Transverse colon (tissue), 4 donors: ENCODE results near the gene FGGY. TPM values are rescaled to one million over a fixed set of nuclear protein-coding genes. Genes with fewer than 3 reads are reported as not detected.

ENCODE experiments used
- DNase-seq: peaks from one replicate; pipeline ENCODE4 v3.0.0-alpha.2; 2019
- H3K27ac ChIP-seq, 4 donors: fragments of 200-600 bp; sonication (generic); 2 replicates each; pipeline ENCODE4 v1.5.1; 2016 to 2018; ENCODE audit warnings: inconsistent platforms in 4 of 4
- H3K27me3 ChIP-seq: fragments of 200-600 bp; sonication (generic); 2 replicates; pipeline ENCODE4 v1.5.1; 2017; ENCODE audit warnings: inconsistent platforms
- H3K36me3 ChIP-seq, 4 donors: fragments of 200-600 bp; sonication (generic); 2 replicates each; pipeline ENCODE4 v1.5.1; 2017 to 2019; ENCODE audit warnings: inconsistent platforms in 4 of 4
- H3K4me1 ChIP-seq, 4 donors: fragments of 200-600 bp; sonication (generic); 2 replicates each; pipeline ENCODE4 v1.5.1; 2017 to 2020; ENCODE audit warnings: inconsistent platforms in 4 of 4
- H3K4me3 ChIP-seq, 4 donors: fragments of 200-600 bp; sonication (generic); 1 replicate in 1 of 4; 2 replicates in 3 of 4; pipeline versions ENCODE4 v1.5.1 to v1.6.1; 2017 to 2019; ENCODE audit warnings: inconsistent platforms in 4 of 4
- H3K9me3 ChIP-seq, 2 donors: fragments of 200-600 bp; sonication (generic); 2 replicates each; pipeline ENCODE4 v1.5.1; 2017 to 2019; ENCODE audit warnings: inconsistent platforms in 2 of 2
- CTCF ChIP-seq, 5 experiments: fragments of 200-600 bp in 3 of 5; fragments of 450-650 bp in 2 of 5; sonication (generic) in 3 of 5; IDR thresholded peaks; 1 replicate in 2 of 5; 2 replicates in 3 of 5; pipeline ENCODE4 v1.5.1; 2016 to 2017; ENCODE audit warnings: antibody characterized with exemption in 5 of 5, inconsistent platforms in 3 of 5, mild to moderate bottlenecking in 2 of 5, moderate library complexity in 1 of 5
- EP300 ChIP-seq: sonication (generic); formaldehyde crosslinking; IDR thresholded peaks from one replicate; pipeline ENCODE4 v1.6.1; 2017; ENCODE audit warnings: antibody characterized with exemption, low read depth
- POLR2A ChIP-seq: fragments of 450-650 bp; IDR thresholded peaks from one replicate; pipeline ENCODE4 v1.6.1; 2016; ENCODE audit warnings: antibody characterized with exemption, mild to moderate bottlenecking, moderate library complexity
- POLR2AphosphoS5 ChIP-seq, 3 donors: sonication (generic); formaldehyde crosslinking; IDR thresholded peaks; one replicate each; pipeline ENCODE4 v1.6.1; 2016; ENCODE audit warnings: antibody characterized with exemption in 3 of 3
- WGBS, 2 donors: methylation state at CpG; one replicate each; pipeline ENCODE4 v1.1.5; 2018; ENCODE audit warnings: low coverage in 1 of 2; 5-methylcytosine and 5-hydroxymethylcytosine counted together
- in situ Hi-C, 4 donors: fragments of 200-750 bp; cut with MboI; loops; one replicate each; pipeline versions ENCODE4 v1.15.0 to v1.15.1; 2017; ENCODE audit warnings: low sequenced_read_pairs in 3 of 4, low pct_ligation_motif_present in 1 of 4, low pct_unique_long_range_greater_than_20kb in 1 of 4
- intact Hi-C: fragments of 100-400 bp; cut with DNase I; formaldehyde crosslinking; loops from one replicate; pipeline ENCODE4 v1.15.1; 2023; ENCODE audit warnings: low total_unique reads
- total RNA-seq, 4 donors: library from RNA; depleted of rRNA; stranded (reverse); fragments of >200 nt; gene quantifications; one replicate each; pipeline ENCODE4 v1.1.0, GENCODE V29; 2016

Gene FGGY
- total RNA-seq, 4 donors from 2014 or later = 18.2 to 97.7 (median 27.1) TPM

DNA sequence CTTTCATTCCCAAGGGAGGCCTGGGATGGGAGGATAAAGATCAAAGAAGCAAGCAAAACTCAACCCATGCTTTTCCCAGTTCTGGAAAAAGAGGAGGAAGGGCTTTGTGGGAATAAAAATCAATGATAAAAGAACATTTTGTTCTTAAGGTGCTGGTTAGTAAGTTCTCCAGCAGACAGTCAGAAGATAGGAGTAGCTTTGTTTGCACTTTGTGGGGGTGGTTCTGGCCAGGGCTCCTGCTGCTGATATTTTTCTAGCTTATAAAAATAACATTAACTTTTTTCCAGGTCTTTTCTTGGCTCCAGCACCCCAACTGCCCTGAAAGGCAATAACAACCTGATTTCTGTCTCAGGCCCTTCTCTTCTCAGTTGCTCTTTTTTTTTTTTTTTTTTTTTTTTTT lies 220.0 kb downstream of the FGGY start:
- H3K36me3 ChIP-seq = no peaks in the 10 kb centered on the region
- H3K27ac ChIP-seq = peak overlapping the region in 2 of 4 donors; percentile 13 to 32
- H3K4me1 ChIP-seq = peaks cover 4 to 16% (median 12%) of the 10 kb centered on the region in 4 donors
- DNase-seq = no peak
- intact Hi-C loops (no loop called here), in situ Hi-C loops (no loop called here)
- no peaks in the 10 kb centered on the region for H3K27me3 ChIP-seq
- no peak overlapping the region for H3K4me3 ChIP-seq
- no peak for TF ChIP-seq CTCF (IDR thresholded peaks at IDR 0.05)
- TF ChIP-seq POLR2A = no peak
- no peak for TF ChIP-seq EP300
- TF ChIP-seq POLR2AphosphoS5 (IDR thresholded peaks at IDR 0.05) = no peak
- no peaks in the 10 kb centered on the region for H3K9me3 ChIP-seq

- Histone ChIP-seq H3K4me1 (peaks cover 4 to 15% (median 12%) of the 10 kb centered on the region in 4 donors), H3K4me3 (no peak overlapping the region), H3K9me3 (no peaks in the 10 kb centered on the region), H3K36me3 (no peaks in the 10 kb centered on the region), H3K27ac (no peak overlapping the region), H3K27me3 (no peaks in the 10 kb centered on the region)
- no peak for DNase-seq
- intact Hi-C loops (no loop called here), in situ Hi-C loops (no loop called here)
- TF ChIP-seq POLR2A (no peak), EP300 (no peak), POLR2AphosphoS5 (IDR thresholded peaks at IDR 0.05) (no peak), CTCF (IDR thresholded peaks at IDR 0.05) (no peak)
- WGBS, 2 donors = 75 to 85% methylated on average over 3 of the region's 3 CpGs
Observed at GRCh38 chr1:59520194-59520593, 223.3 kb downstream of the FGGY start.

DNA sequence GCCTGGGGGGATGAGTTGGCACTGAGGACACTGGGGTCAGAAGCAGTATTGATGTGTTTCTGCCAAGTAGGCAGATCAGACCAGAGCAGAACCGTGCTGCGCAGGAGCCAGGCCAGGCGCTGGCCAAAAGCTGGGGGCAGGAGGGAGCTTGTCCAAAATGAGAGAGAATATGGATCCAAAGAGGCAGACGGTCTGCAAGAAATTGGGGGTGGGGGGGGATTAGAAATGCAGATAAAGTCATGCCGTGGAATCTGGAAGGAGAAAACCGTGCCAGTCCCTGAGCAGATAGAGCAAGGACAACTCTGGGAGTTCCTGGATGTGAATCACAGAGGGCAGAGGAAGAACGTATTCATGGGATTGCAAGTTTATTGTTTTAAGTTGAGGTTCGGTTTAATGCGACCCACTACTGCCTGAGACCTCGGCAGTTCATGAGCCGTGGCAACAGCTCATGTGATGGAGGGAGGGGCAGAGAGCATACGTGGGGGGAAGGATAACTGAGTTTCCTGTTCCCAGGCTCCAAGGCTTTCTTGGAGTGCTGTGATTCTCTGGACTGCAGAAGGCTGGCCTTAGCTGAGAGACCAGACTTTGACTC lies 224.0 kb downstream of the FGGY start:
- peak overlapping the region; percentile 46 to 58 (median 46) for H3K27ac ChIP-seq
- WGBS, 2 donors = 79 to 85% methylated on average over 6 to 12 of the region's 12 CpGs
- intact Hi-C loops (no loop called here), in situ Hi-C loops (no loop called here)
- no peak overlapping the region for H3K4me3 ChIP-seq
- no peaks in the 10 kb centered on the region for H3K9me3 ChIP-seq
- H3K4me1 ChIP-seq = peaks cover 4 to 15% (median 12%) of the 10 kb centered on the region in 4 donors
- H3K27me3 ChIP-seq = no peaks in the 10 kb centered on the region
- H3K36me3 ChIP-seq = no peaks in the 10 kb centered on the region
- DNase-seq = no peak
- TF ChIP-seq CTCF (IDR thresholded peaks at IDR 0.05) (no peak), POLR2AphosphoS5 (IDR thresholded peaks at IDR 0.05) (no peak), EP300 (no peak), POLR2A (no peak)

- intact Hi-C loops = no loop called here
- Histone ChIP-seq H3K27me3 (no peaks in the 10 kb centered on the region), H3K4me1 (peaks cover 4 to 15% (median 12%) of the 10 kb centered on the region in 4 donors), H3K4me3 (no peak overlapping the region), H3K27ac (peak overlapping the region; percentile 46 to 58 (median 46)), H3K9me3 (no peaks in the 10 kb centered on the region), H3K36me3 (no peaks in the 10 kb centered on the region)
- 68 to 86% methylated on average over 1 to 2 of the region's 2 CpGs for WGBS, 2 donors
- no peak for TF ChIP-seq POLR2AphosphoS5 (IDR thresholded peaks at IDR 0.05)
- TF ChIP-seq CTCF (IDR thresholded peaks at IDR 0.05) = no peak
- no peak for TF ChIP-seq POLR2A
- no peak for TF ChIP-seq EP300
- in situ Hi-C loops = no loop called here
- no peak for DNase-seq
Observed at GRCh38 chr1:59521456-59521855, 224.6 kb downstream of the FGGY start.
